Large intestine (tissue), 3 donors: ENCODE measurements around the gene PAX3. TPM values are rescaled to one million over a fixed set of nuclear protein-coding genes. Genes with fewer than 3 reads are reported as not detected.

Source experiments
- DNase-seq, 2 donors: peaks; one replicate each; pipeline versions ENCODE4 v3.0.0 to v3.0.0-alpha.2; 2013
- H3K27ac ChIP-seq: one replicate; pipeline ENCODE4 v1.5.1; 2013; ENCODE audit warnings: low read length
- H3K27me3 ChIP-seq: 2 replicates; pipeline ENCODE4 v1.6.1; 2013; ENCODE audit warnings: low read length; ENCODE audit not compliant: control insufficient read depth, insufficient read depth
- H3K36me3 ChIP-seq: 2 replicates; pipeline ENCODE4 v1.6.1; 2013; ENCODE audit warnings: low read length; ENCODE audit not compliant: control insufficient read depth, insufficient read depth
- H3K4me1 ChIP-seq: one replicate; pipeline ENCODE4 v1.6.1; 2013; ENCODE audit warnings: low read length; ENCODE audit not compliant: control insufficient read depth, insufficient read depth
- H3K4me3 ChIP-seq: one replicate; pipeline ENCODE4 v1.5.1; 2013; ENCODE audit warnings: low read length
- H3K9me3 ChIP-seq: one replicate; pipeline ENCODE4 v1.6.1; 2013; ENCODE audit warnings: mild to moderate bottlenecking, low read depth, low read length, moderate library complexity; ENCODE audit not compliant: control insufficient read depth
- WGBS: methylation state at CpG from one replicate; pipeline ENCODE4 v1.1.5; 2013; ENCODE audit warnings: low lambda C conversion rate; ENCODE audit not compliant: insufficient coverage; 5-methylcytosine and 5-hydroxymethylcytosine counted together
- polyA plus RNA-seq: library from polyadenylated mRNA; unstranded; fragments of 120-200 nt; gene quantifications from one replicate; pipeline ENCODE4 v1.2.1, GENCODE V29; 2013

Gene PAX3
- polyA plus RNA-seq, 1 donor: 0.03 TPM

GRCh38 chr2:222303828-222304736 lies 5.3 kb upstream of the PAX3 start:
- Histone ChIP-seq H3K36me3 (no peaks in the 10 kb centered on the region), H3K27me3 (peaks cover 100% of the 10 kb centered on the region), H3K4me1 (peaks cover 11% of the 10 kb centered on the region), H3K27ac (no peak overlapping the region), H3K9me3 (peaks cover 7% of the 10 kb centered on the region), H3K4me3 (no peak overlapping the region)
- no peak for DNase-seq
- 0% methylated on average over 1 of the region's 38 CpGs for WGBS

- WGBS: 0% methylated on average over 3 of the region's 24 CpGs
- Histone ChIP-seq H3K9me3 (peaks cover 16% of the 10 kb centered on the region), H3K36me3 (no peaks in the 10 kb centered on the region), H3K27me3 (peaks cover 100% of the 10 kb centered on the region), H3K27ac (no peak overlapping the region), H3K4me3 (no peak overlapping the region), H3K4me1 (peaks cover 11% of the 10 kb centered on the region)
- DNase-seq: no peak
These were observed 4.4 kb upstream of the PAX3 start for GRCh38 chr2:222303045-222303827.

DNA sequence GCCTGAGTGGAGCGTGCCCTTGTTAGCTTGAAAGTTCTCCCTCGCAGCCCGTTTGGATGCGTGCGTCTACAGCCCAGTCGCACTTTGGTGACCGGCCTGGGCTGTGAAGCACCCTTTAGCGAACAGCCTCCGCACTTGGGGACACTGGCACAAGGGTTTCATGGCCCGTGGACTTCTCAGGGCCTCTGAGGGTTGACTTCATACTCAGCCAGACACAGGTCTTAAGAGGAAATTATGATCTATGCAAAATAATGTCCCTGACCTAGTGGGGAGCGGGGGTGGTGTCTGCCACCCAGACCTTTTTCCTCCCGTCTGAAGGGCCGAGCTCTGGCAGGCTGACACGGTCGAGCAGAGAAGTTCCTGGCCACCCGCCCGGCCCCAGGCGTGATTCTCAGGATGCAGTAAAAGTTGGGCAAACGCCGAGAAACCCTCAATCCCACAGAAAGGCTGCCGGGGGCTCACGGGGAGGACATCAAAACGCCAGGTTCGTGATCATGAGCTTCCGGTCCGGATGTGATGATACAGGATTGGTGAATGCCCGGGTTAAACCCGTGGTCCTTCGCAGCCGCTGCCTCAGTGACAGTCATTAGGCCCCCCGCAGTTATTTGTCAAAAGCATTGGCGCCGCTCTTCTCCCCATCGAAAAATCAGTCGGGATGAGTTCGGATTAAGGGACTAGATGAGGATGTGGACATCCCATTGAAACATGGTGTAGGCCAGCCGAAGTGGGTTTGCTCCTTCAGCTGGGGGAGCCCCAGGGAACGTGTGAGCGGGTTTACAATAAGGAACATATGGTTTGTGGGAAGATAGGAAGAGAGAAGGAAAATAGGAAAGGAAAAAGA lies 3.6 kb upstream of the PAX3 start:
- peaks cover 11% of the 10 kb centered on the region for H3K4me1 ChIP-seq
- no peaks in the 10 kb centered on the region for H3K36me3 ChIP-seq
- WGBS: 14% methylated on average over 3 of the region's 39 CpGs

GRCh38 chr2:222301796-222302118 lies 3.0 kb upstream of the PAX3 start:
- Histone ChIP-seq H3K27ac (no peak overlapping the region), H3K27me3 (peaks cover 100% of the 10 kb centered on the region), H3K36me3 (no peaks in the 10 kb centered on the region), H3K9me3 (peaks cover 21% of the 10 kb centered on the region), H3K4me3 (no peak overlapping the region), H3K4me1 (peaks cover 11% of the 10 kb centered on the region)
- WGBS: no CpG with 5 or more reads among the region's 16 CpGs
- no peak for DNase-seq

More for the DNA sequence above, 3.6 kb upstream of the PAX3 start:
- peaks cover 100% of the 10 kb centered on the region for H3K27me3 ChIP-seq
- peaks cover 18% of the 10 kb centered on the region for H3K9me3 ChIP-seq
- H3K27ac ChIP-seq: no peak overlapping the region
- no peak for DNase-seq
- H3K4me3 ChIP-seq: no peak overlapping the region

DNA sequence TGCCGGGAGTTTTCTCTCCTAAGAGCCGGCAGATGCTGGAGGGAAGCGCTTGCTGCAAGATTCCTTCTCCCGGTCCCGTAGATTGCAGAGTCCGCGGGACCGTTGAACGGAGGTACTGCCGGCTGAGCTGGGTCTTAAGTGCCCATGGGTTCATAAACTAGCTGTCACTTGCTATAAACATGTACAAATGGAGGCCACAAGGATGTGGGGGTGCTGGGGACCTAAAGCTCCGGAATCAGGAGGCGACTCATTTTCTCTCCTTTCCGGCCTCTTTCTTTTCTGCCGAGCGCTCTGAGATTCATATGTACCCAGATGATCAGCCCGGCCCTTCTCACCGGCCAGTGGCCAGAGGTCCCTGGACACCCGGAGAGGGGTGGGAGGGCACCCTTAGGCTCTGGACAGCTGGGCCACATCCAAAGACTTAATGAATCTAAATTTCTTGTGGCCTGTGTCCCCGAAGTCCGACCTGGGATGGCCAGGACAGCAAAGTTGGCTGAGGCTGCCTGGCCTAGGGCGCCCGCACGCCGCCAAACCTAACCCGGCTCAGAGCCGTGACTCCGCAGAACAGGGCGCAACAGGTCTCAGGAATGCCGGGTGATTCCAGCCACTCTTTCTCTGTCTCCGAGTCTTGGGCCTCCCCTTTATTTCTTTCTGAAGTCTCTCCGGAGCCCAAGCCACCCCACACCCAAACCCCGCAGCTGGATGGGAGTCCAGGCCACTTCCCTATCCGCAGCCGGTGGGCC lies 2.4 kb upstream of the PAX3 start:
- WGBS: no CpG with 5 or more reads among the region's 34 CpGs
- no peak for DNase-seq
- Histone ChIP-seq H3K4me1 (peaks cover 9% of the 10 kb centered on the region), H3K36me3 (no peaks in the 10 kb centered on the region), H3K27ac (no peak overlapping the region), H3K4me3 (no peak overlapping the region), H3K9me3 (peaks cover 23% of the 10 kb centered on the region), H3K27me3 (peaks cover 100% of the 10 kb centered on the region)

DNA sequence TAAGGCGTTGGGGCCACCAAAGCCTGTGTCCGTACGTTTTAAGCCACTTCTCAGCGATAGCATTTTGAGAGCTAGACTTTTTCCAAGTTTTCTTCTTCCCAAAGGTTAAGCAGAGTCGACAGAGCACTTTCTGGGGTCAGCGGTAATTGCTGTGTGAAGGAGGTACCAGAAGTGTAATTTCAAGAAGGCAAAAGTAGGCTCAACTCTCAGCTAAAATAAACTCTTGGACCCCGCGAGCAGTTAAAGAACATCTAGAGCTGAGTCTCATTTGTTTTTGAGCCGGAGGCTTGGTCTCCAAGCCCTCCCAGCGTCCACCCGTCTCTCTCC lies 1.9 kb upstream of the PAX3 start:
- 0% methylated on average over 3 of the region's 11 CpGs for WGBS
- peaks cover 100% of the 10 kb centered on the region for H3K27me3 ChIP-seq
- no peak for DNase-seq
- peaks cover 23% of the 10 kb centered on the region for H3K9me3 ChIP-seq
- peaks cover 5% of the 10 kb centered on the region for H3K4me1 ChIP-seq
- H3K27ac ChIP-seq: no peak overlapping the region
- no peaks in the 10 kb centered on the region for H3K36me3 ChIP-seq
- no peak overlapping the region for H3K4me3 ChIP-seq

DNA sequence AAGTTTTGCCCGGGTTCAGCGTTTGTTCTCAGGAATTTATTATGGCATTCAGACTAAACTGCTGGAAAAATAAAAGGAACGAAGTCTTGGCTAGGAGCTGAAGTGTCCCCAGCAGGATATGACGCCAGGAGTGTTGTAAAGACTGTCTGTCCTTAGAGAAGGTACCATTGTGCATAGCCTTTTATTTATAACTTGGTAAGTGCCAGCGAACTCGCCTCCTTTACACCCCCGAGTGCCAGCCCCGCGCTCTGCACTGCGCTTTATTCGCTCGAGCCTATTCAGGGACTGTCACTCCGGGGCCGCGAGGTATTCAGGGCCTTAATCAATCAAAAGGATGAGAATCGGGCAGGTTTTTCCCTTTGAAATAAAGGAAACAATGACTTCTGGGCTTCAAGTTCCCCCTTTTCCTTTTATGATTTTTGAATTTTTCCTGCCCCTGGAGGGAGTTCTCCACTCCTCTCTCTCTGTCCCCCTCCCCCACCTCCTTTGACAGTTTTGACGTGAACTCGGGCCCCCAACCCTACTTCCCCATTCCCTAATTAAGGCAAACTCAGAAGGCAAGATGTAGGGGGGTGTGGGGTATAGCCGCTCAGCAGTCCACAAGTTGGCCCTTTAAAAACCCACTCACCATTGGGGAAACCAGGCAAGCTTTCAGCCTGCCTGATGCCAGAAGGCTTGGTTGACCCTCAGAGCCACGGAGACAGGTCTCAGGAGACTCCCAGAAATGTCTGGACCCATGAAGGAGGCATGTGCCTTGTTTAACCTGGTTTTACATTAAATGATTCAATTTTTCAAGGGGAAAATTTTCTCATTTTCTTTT lies 1.3 kb upstream of the PAX3 start:
- Histone ChIP-seq H3K27me3 (peaks cover 100% of the 10 kb centered on the region), H3K4me1 (no peaks in the 10 kb centered on the region), H3K36me3 (no peaks in the 10 kb centered on the region), H3K4me3 (no peak overlapping the region), H3K9me3 (peaks cover 23% of the 10 kb centered on the region), H3K27ac (no peak overlapping the region)
- 0% methylated on average over 1 of the region's 20 CpGs for whole genome bisulfite sequencing
- DNase-seq: no peak

DNA sequence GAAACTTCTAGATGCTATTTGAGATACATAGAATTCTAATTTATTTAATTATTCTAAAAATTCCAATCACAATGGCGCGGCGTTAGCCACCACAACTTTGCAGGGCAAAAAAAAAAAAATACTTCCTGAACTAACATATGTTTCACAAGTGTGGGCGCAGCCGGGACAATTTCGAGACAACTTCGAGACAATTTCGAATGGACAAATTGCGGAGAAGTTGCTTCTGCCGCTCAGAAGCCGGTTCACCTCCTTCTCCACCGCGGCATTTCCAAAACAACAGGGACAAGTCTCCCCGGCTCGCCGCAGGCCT lies 842 bp downstream of the PAX3 start:
- H3K36me3 ChIP-seq: no peaks in the 10 kb centered on the region
- H3K9me3 ChIP-seq: peaks cover 16% of the 10 kb centered on the region
- H3K27me3 ChIP-seq: peaks cover 99% of the 10 kb centered on the region
- no peaks in the 10 kb centered on the region for H3K4me1 ChIP-seq
- 0% methylated on average over 1 of the region's 16 CpGs for WGBS
- no peak overlapping the region for H3K4me3 ChIP-seq
- H3K27ac ChIP-seq: no peak overlapping the region
- DNase-seq: no peak

- Histone ChIP-seq H3K36me3 (no peaks in the 10 kb centered on the region), H3K9me3 (peaks cover 16% of the 10 kb centered on the region), H3K4me3 (no peak overlapping the region), H3K4me1 (no peaks in the 10 kb centered on the region), H3K27ac (no peak overlapping the region), H3K27me3 (peaks cover 99% of the 10 kb centered on the region)
- no peak for DNase-seq
- no CpG with 5 or more reads among the region's 6 CpGs for WGBS
These were observed 1.2 kb downstream of the PAX3 start for GRCh38 chr2:222297600-222297935.
